Measurements from ENCODE around the gene NUDCD3. TPM values are rescaled to one million over a fixed set of nuclear protein-coding genes. Genes with fewer than 3 reads are reported as not detected.

The NUDCD3 gene
- total and polyA plus RNA-seq, 10 donors = 21.7 to 97.9 (median 41.3) TPM

DNA sequence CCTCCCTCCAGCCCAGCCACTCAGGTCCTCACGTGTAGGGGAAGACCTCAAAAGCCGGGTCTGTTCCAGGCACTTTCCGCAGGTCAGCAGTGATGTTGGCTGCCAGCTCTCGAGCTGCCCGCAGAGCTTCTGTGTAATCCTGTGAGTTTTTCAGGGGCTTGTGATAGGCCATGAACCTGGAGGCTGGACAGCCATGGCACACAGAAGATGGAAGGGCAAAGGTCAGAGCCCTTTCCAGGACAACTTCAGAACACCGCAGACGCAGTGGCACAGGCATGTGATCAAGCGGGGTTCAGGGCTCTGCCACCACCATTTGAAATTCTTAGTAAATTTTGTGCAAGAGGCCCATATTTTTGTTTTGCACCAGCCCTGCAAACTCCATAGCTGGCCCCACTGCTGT is 26.7 kb upstream of the NUDCD3 start:
- H3K27ac ChIP-seq = no peak overlapping the region
- no peaks in the 10 kb centered on the region for H3K4me1 ChIP-seq
- intact Hi-C loops (cut with DNase I; ENCODE audit: low total_unique reads) = no loop called here
- no peak overlapping the region for H3K4me3 ChIP-seq
- H3K36me3 ChIP-seq = no peaks in the 10 kb centered on the region
- peaks cover 0 to 13% (median 0%) of the 10 kb centered on the region in 7 donors for H3K27me3 ChIP-seq (replicated peaks in 1 of 7)
- no peaks in the 10 kb centered on the region for H3K9me3 ChIP-seq
- 88 to 94% (median 91%) methylated on average over 6 to 8 of the region's 8 CpGs for WGBS, 5 donors
- TF ChIP-seq POLR2A (IDR thresholded peaks at IDR 0.05) (no peak), POLR2AphosphoS5 (IDR thresholded peaks at IDR 0.05) (no peak), CTCF (IDR thresholded peaks at IDR 0.05 in 8 of 11, conservative IDR thresholded peaks at IDR 0.05 in 3 of 11) (no peak)
- DNase-seq = no peak

- H3K4me3 ChIP-seq = no peak overlapping the region
- no peaks in the 10 kb centered on the region for H3K4me1 ChIP-seq
- TF ChIP-seq POLR2AphosphoS5 (IDR thresholded peaks at IDR 0.05) (no peak), POLR2A (IDR thresholded peaks at IDR 0.05) (no peak)
- H3K9me3 ChIP-seq = no peaks in the 10 kb centered on the region
- H3K27me3 ChIP-seq (replicated peaks in 1 of 7) = no peaks in the 10 kb centered on the region
- no peak for DNase-seq
- H3K36me3 ChIP-seq = no peaks in the 10 kb centered on the region
- WGBS, 5 donors = 69 to 83% (median 75%) methylated on average over 9 to 10 of the region's 10 CpGs
- H3K27ac ChIP-seq = no peak overlapping the region
- intact Hi-C loops (cut with DNase I; ENCODE audit: low total_unique reads) = no loop called here
These were observed 25.3 kb upstream of the NUDCD3 start for GRCh38 chr7:44515590-44516268.

DNA sequence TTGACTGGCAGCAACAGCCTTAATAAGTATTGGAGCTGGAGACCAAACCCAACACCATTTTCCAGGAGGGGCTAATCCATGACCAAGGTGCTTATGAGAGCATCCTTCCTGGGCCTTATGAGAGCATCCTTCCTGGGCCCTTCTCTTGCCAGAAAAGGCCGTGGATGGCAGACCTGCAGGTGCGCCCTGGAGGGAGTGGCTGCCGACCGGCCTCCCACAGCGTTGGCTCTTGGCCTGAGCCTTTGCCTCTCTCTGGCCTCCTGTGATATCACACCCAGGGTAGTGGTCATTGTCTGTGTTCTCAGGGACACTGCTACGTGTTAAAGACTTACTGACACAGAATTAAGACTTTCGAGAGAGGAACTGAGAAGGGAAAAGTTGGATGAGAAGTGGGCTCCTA is 22.3 kb upstream of the NUDCD3 start:
- no peak for DNase-seq
- intact Hi-C loops (cut with DNase I; ENCODE audit: low total_unique reads) = no loop called here

GRCh38 chr7:44511863-44512468 is 21.5 kb upstream of the NUDCD3 start:
- DNase-seq = no peak
- H3K4me1 ChIP-seq = no peaks in the 10 kb centered on the region
- intact Hi-C loops (cut with DNase I; ENCODE audit: low total_unique reads) = no loop called here
- no peaks in the 10 kb centered on the region for H3K36me3 ChIP-seq
- peaks cover 0 to 15% (median 8%) of the 10 kb centered on the region in 8 donors for H3K9me3 ChIP-seq
- TF ChIP-seq POLR2A (IDR thresholded peaks at IDR 0.05) (no peak), CTCF (IDR thresholded peaks at IDR 0.05 in 8 of 11, conservative IDR thresholded peaks at IDR 0.05 in 3 of 11) (no peak), POLR2AphosphoS5 (IDR thresholded peaks at IDR 0.05) (no peak)
- no peaks in the 10 kb centered on the region for H3K27me3 ChIP-seq (replicated peaks in 1 of 7)
- H3K4me3 ChIP-seq = no peak overlapping the region
- WGBS, 5 donors = 63 to 69% (median 65%) methylated on average over 4 of the region's 4 CpGs
- no peak overlapping the region for H3K27ac ChIP-seq

More for the DNA sequence above, 22.3 kb upstream of the NUDCD3 start:
- H3K27me3 ChIP-seq (replicated peaks in 1 of 7) = no peaks in the 10 kb centered on the region
- WGBS, 5 donors = 80 to 89% (median 81%) methylated on average over 3 to 7 of the region's 7 CpGs
- H3K4me3 ChIP-seq = no peak overlapping the region
- no peak overlapping the region for H3K27ac ChIP-seq
- peaks cover 0 to 15% (median 7%) of the 10 kb centered on the region in 8 donors for H3K9me3 ChIP-seq
- H3K36me3 ChIP-seq = no peaks in the 10 kb centered on the region
- TF ChIP-seq POLR2A (IDR thresholded peaks at IDR 0.05) = no peak
- no peak for TF ChIP-seq CTCF (IDR thresholded peaks at IDR 0.05 in 8 of 11, conservative IDR thresholded peaks at IDR 0.05 in 3 of 11)
- no peak for TF ChIP-seq POLR2AphosphoS5 (IDR thresholded peaks at IDR 0.05)
- no peaks in the 10 kb centered on the region for H3K4me1 ChIP-seq
